Activated CD8-positive, alpha-beta memory T cell treated with anti-CD3 and anti-CD28 coated beads for 1 hour (primary cell): Measurements from ENCODE around the gene DNAJB6.

Experiments used
- DNase-seq, 2 donors: peaks; one replicate each; pipeline ENCODE4 v3.0.0-alpha.2; 2020; ENCODE audit warnings: low read depth in 1 of 2; ENCODE audit errors: extremely low read depth in 1 of 2

Gene DNAJB6

GRCh38 chr7:157362729-157363128 lies 25.9 kb downstream of the DNAJB6 start:
- no peak for DNase-seq

- no peak for DNase-seq
These were observed 29.9 kb downstream of the DNAJB6 start for GRCh38 chr7:157366722-157367121.

GRCh38 chr7:157368955-157369354 lies 32.2 kb downstream of the DNAJB6 start:
- no peak for DNase-seq

- DNase-seq: no peak
These were observed 33.9 kb downstream of the DNAJB6 start for GRCh38 chr7:157370742-157371141.

GRCh38 chr7:157371296-157371695 lies 34.5 kb downstream of the DNAJB6 start:
- no peak for DNase-seq

- no peak for DNase-seq
These were observed 35.8 kb downstream of the DNAJB6 start for GRCh38 chr7:157372300-157373232.

GRCh38 chr7:157373493-157373892 lies 36.7 kb downstream of the DNAJB6 start:
- no peak for DNase-seq

GRCh38 chr7:157375410-157375809 lies 38.6 kb downstream of the DNAJB6 start:
- no peak for DNase-seq

GRCh38 chr7:157377436-157378124 lies 40.8 kb downstream of the DNAJB6 start:
- DNase-seq: no peak

GRCh38 chr7:157378390-157378789 lies 41.6 kb downstream of the DNAJB6 start:
- no peak for DNase-seq

- DNase-seq: no peak
These were observed 42.7 kb downstream of the DNAJB6 start for GRCh38 chr7:157379493-157379892.

- DNase-seq: no peak
These were observed 43.6 kb downstream of the DNAJB6 start for GRCh38 chr7:157380416-157380815.

- no peak for DNase-seq
These were observed 47.1 kb downstream of the DNAJB6 start for GRCh38 chr7:157383868-157384267.

GRCh38 chr7:157384301-157384700 lies 47.5 kb downstream of the DNAJB6 start:
- no peak for DNase-seq

GRCh38 chr7:157386979-157387800 lies 50.4 kb downstream of the DNAJB6 start:
- peak; percentile 62 to 77 for DNase-seq

GRCh38 chr7:157388301-157388700 lies 51.5 kb downstream of the DNAJB6 start:
- no peak for DNase-seq

- DNase-seq: no peak
These were observed 53.3 kb downstream of the DNAJB6 start for GRCh38 chr7:157389951-157390730.

- DNase-seq: no peak
These were observed 54.4 kb downstream of the DNAJB6 start for GRCh38 chr7:157391036-157391710.

GRCh38 chr7:157392256-157393037 lies 55.6 kb downstream of the DNAJB6 start:
- no peak for DNase-seq
